ENCODE results near the gene MIEN1. TPM values are rescaled to one million over a fixed set of nuclear protein-coding genes. Genes with fewer than 3 reads are reported as not detected.
A peak's percentile ranks its signal among the peaks of the same experiment; 100 is the strongest.

MIEN1 gene
- total and polyA plus RNA-seq, 2 of the 13 experiments (the other 11 are each of a cell fraction or from before 2014, with no cell fraction given), result 40.6 to 56.6 TPM

DNA sequence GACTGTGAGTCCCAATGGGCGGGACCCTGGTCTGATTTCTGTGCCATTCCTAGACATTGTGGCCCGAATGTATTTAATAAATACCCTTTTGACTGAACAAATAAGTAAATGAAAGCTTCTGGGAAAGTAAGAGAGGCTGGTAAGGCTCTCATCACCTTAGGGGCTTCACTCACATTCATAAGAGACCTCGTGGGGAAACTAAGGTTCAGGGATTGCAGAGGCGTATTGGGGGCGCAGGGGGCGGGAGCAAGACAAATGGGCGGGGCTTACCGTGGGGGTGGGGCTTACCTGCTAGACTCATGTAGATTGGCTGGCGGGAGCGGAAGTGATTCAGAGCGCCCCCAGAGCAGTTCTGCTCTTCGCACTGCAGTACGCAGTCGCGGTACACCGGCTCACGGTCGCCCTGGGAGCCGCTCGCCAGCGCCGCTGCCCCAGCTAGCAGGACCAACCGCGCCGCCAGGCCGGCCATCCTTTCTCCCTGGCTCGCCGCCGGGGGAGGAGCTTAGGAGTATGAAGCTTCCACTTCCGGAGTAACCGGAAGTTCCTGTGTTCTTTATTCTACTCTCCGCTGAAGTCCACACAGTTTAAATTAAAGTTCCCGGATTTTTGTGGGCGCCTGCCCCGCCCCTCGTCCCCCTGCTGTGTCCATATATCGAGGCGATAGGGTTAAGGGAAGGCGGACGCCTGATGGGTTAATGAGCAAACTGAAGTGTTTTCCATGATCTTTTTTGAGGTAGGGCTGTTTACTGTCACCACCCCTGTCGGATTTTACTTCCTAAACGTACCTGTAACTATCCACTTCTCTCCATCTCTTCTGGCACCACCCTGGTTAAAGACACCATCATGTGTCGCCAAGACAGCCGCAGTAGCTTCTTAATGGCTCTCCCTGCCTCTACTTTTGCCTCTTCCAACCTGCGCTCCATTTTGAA is 42.5 kb downstream of the MIEN1 start, which contains the start of gene PGAP3 (continued):
- TF ChIP-seq, protein P1, sequence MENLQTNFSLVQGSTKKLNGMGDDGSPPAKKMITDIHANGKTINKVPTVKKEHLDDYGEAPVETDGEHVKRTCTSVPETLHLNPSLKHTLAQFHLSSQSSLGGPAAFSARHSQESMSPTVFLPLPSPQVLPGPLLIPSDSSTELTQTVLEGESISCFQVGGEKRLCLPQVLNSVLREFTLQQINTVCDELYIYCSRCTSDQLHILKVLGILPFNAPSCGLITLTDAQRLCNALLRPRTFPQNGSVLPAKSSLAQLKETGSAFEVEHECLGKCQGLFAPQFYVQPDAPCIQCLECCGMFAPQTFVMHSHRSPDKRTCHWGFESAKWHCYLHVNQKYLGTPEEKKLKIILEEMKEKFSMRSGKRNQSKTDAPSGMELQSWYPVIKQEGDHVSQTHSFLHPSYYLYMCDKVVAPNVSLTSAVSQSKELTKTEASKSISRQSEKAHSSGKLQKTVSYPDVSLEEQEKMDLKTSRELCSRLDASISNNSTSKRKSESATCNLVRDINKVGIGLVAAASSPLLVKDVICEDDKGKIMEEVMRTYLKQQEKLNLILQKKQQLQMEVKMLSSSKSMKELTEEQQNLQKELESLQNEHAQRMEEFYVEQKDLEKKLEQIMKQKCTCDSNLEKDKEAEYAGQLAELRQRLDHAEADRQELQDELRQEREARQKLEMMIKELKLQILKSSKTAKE (CRISPR knock-in tag; IDR thresholded peaks at IDR 0.05; ENCODE audit: borderline replicate concordance), result 0 out of 2 replicates have a peak, but pooled peaks have one; percentile 32
- TF ChIP-seq, protein P2, sequence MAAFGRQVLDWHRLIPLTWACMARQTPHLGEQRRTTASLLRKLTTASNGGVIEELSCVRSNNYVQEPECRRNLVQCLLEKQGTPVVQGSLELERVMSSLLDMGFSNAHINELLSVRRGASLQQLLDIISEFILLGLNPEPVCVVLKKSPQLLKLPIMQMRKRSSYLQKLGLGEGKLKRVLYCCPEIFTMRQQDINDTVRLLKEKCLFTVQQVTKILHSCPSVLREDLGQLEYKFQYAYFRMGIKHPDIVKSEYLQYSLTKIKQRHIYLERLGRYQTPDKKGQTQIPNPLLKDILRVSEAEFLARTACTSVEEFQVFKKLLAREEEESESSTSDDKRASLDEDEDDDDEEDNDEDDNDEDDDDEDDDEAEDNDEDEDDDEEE (CRISPR knock-in tag; IDR thresholded peaks at IDR 0.05), result peak; percentile 74
- TF ChIP-seq, protein P3, sequence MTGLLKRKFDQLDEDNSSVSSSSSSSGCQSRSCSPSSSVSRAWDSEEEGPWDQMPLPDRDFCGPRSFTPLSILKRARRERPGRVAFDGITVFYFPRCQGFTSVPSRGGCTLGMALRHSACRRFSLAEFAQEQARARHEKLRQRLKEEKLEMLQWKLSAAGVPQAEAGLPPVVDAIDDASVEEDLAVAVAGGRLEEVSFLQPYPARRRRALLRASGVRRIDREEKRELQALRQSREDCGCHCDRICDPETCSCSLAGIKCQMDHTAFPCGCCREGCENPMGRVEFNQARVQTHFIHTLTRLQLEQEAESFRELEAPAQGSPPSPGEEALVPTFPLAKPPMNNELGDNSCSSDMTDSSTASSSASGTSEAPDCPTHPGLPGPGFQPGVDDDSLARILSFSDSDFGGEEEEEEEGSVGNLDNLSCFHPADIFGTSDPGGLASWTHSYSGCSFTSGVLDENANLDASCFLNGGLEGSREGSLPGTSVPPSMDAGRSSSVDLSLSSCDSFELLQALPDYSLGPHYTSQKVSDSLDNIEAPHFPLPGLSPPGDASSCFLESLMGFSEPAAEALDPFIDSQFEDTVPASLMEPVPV (CRISPR knock-in tag; IDR thresholded peaks at IDR 0.05), result peak; percentile 64
- no peak for TF ChIP-seq ZNF567 (CRISPR knock-in tag; IDR thresholded peaks at IDR 0.05; ENCODE audit: borderline replicate concordance)
- no peak for TF ChIP-seq ZNF282 (IDR thresholded peaks at IDR 0.05; ENCODE audit: partially characterized antibody)
- no peak; the same call in 1 of the 2 replicates for TF ChIP-seq ZFP1 (CRISPR knock-in tag; IDR thresholded peaks at IDR 0.05)
- peak; percentile 57; the same call in 1 of the 2 replicates for TF ChIP-seq ZIK1 (CRISPR knock-in tag; IDR thresholded peaks at IDR 0.05; ENCODE audit: borderline replicate concordance, low read depth)
- TF ChIP-seq ZSCAN12 (CRISPR knock-in tag; IDR thresholded peaks at IDR 0.05), result peak; percentile 94
- TF ChIP-seq SSRP1 (CRISPR knock-in tag; IDR thresholded peaks at IDR 0.05), result peak; percentile 21; the same call in 1 of the 2 replicates
- no peak; the same call in 1 of the 2 replicates for TF ChIP-seq MEIS2 (CRISPR knock-in tag; IDR thresholded peaks at IDR 0.05)
- no peak for TF ChIP-seq ZNF24 (IDR thresholded peaks at IDR 0.05)
- TF ChIP-seq, protein P4, sequence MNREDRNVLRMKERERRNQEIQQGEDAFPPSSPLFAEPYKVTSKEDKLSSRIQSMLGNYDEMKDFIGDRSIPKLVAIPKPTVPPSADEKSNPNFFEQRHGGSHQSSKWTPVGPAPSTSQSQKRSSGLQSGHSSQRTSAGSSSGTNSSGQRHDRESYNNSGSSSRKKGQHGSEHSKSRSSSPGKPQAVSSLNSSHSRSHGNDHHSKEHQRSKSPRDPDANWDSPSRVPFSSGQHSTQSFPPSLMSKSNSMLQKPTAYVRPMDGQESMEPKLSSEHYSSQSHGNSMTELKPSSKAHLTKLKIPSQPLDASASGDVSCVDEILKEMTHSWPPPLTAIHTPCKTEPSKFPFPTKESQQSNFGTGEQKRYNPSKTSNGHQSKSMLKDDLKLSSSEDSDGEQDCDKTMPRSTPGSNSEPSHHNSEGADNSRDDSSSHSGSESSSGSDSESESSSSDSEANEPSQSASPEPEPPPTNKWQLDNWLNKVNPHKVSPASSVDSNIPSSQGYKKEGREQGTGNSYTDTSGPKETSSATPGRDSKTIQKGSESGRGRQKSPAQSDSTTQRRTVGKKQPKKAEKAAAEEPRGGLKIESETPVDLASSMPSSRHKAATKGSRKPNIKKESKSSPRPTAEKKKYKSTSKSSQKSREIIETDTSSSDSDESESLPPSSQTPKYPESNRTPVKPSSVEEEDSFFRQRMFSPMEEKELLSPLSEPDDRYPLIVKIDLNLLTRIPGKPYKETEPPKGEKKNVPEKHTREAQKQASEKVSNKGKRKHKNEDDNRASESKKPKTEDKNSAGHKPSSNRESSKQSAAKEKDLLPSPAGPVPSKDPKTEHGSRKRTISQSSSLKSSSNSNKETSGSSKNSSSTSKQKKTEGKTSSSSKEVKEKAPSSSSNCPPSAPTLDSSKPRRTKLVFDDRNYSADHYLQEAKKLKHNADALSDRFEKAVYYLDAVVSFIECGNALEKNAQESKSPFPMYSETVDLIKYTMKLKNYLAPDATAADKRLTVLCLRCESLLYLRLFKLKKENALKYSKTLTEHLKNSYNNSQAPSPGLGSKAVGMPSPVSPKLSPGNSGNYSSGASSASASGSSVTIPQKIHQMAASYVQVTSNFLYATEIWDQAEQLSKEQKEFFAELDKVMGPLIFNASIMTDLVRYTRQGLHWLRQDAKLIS (CRISPR knock-in tag; IDR thresholded peaks at IDR 0.05), result peak; percentile 65; the same call in 1 of the 2 replicates
- TF ChIP-seq PTBP1 (IDR thresholded peaks at IDR 0.05; ENCODE audit: low read depth, low read length, poor library complexity, severe bottlenecking), result peak; percentile 40
- TF ChIP-seq ZFP41 (CRISPR knock-in tag; IDR thresholded peaks at IDR 0.05; ENCODE audit: borderline replicate concordance), result no peak
- peak; percentile 91 for TF ChIP-seq PHF20 (CRISPR knock-in tag; IDR thresholded peaks at IDR 0.05)
- TF ChIP-seq ZNF138 (CRISPR knock-in tag; IDR thresholded peaks at IDR 0.05; ENCODE audit: low read depth), result no peak
- TF ChIP-seq ZNF331 (CRISPR knock-in tag; IDR thresholded peaks at IDR 0.05), result peak; percentile 31; the same call in 1 of the 2 replicates
- TF ChIP-seq MZF1 (CRISPR knock-in tag; IDR thresholded peaks at IDR 0.05; ENCODE audit: borderline replicate concordance), result no peak
- peak; percentile 99 for TF ChIP-seq NR2C2 (CRISPR knock-in tag; IDR thresholded peaks at IDR 0.05; ENCODE audit: borderline replicate concordance)

Data from HepG2 (cell line).